NCI-H1694 treated with DMSO at 0.1 percent for 48 hours (cell line): Measurements from ENCODE around the gene HOXD8.
A peak's percentile ranks its signal among the peaks of the same experiment; 100 is the strongest.

Source experiments
- DNase-seq: peaks from one replicate; lab custom pipeline; 2025; lab: John Stamatoyannopoulos, UW

Gene HOXD8

DNA sequence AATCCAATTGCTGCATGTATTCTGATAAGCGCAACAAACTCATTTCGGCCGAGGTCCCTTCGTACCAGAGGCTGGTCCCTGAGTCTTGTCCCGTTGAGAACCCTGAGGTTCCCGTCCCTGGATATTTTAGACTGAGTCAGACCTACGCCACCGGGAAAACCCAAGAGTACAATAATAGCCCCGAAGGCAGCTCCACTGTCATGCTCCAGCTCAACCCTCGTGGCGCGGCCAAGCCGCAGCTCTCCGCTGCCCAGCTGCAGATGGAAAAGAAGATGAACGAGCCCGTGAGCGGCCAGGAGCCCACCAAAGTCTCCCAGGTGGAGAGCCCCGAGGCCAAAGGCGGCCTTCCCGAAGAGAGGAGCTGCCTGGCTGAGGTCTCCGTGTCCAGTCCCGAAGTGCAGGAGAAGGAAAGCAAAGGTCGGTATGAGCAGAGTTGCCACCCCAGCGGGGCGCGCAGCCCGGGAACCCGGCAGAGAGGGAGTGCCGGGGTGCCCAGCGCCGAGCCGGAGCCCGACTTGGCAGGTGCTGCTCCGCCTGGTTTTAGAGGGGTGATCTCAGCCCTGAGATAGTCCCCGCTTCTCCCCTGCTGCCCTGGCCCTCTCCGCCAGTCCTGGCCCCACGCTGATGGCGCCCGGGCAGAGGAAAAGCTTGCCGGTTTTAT, 12.2 kb upstream of the HOXD8 start:
- DNase-seq: no peak

DNA sequence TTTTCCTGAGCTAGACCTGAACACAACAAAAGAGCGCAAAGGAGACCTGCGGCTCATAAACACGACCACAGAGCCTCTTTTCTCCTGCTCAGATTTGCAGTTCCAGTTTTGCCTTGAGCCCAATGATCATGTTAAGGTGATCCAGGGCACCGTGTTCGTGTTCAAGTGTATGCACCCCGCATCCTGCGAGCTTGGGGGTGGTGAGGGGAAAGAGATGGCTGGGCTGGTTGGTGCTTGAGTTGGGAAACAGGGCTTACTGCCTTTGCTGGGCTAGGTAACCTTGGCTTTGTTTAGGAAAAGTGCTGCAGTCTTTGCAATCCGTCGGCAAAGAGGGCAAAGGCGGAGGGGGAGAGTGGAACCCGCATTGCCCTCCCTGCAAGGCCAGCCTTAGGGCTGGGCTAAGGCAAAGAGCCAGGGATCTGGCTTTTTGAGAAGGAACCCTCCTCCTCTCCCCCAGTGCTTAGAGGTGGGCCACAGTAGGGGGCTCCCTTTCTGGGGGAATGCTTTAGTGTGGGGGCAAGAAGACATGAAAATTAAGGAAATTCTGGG, 11.6 kb upstream of the HOXD8 start:
- no peak for DNase-seq

DNA sequence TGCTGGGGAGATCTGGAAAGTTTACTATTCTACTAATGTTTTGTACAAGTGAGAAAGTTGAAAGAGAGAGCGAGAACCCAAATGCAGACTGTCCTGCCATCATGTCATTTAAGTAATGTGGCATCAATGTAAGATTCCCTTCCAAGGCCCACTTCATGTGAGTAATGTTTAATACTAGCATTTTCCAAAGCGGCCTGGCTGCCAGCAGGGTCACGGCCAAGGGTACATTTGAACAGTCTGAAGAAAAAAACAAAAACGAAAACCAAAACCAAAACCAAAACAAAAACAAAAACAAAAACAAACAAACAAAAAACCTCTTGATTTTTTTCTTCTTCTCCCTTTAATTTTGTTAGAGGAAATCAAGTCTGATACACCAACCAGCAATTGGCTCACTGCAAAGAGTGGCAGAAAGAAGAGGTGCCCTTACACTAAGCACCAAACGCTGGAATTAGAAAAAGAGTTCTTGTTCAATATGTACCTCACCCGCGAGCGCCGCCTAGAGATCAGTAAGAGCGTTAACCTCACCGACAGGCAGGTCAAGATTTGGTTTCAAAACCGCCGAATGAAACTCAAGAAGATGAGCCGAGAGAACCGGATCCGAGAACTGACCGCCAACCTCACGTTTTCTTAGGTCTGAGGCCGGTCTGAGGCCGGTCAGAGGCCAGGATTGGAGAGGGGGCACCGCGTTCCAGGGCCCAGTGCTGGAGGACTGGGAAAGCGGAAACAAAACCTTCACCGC, 10.7 kb upstream of the HOXD8 start:
- DNase-seq: peak; percentile 5

DNA sequence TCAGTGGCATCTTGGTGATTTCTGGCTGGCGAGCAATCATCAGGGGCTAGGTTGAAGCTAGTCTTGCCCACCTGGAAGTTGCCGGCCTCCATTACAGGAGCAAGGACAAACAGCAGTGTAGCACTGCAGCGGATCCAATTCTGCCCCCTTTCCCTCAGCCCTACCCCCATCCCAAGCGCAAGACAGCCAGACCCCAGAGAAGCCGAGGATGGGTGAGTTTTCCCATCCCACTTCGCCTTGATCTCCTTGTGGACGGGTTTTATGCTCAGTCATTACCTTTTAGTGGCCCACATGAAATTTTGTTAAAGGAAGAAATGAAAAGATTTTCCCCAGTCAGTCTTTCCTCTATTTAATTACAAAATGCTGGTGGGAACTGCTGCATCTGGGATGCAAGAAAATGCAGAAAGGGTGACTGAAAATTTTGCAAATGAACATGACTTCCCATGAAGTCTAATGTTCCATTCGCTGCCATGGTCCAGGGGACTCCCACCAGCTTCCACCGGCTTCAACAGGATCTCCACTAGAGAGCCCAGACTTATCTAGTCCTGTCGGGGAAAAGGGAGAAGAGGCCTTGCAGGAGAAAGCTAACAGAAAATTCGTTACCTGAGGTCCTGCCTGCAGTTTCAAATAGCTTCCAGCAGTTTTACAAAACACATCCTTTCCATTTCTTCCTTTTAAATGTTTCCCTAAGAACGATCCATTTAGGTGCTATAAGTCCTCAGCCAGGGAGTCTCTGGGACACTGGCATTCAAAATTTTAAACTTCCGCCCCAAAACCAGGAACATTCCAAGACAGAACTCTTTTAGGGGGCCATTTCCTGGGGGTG, 8.9 kb upstream of the HOXD8 start:
- no peak for DNase-seq

DNA sequence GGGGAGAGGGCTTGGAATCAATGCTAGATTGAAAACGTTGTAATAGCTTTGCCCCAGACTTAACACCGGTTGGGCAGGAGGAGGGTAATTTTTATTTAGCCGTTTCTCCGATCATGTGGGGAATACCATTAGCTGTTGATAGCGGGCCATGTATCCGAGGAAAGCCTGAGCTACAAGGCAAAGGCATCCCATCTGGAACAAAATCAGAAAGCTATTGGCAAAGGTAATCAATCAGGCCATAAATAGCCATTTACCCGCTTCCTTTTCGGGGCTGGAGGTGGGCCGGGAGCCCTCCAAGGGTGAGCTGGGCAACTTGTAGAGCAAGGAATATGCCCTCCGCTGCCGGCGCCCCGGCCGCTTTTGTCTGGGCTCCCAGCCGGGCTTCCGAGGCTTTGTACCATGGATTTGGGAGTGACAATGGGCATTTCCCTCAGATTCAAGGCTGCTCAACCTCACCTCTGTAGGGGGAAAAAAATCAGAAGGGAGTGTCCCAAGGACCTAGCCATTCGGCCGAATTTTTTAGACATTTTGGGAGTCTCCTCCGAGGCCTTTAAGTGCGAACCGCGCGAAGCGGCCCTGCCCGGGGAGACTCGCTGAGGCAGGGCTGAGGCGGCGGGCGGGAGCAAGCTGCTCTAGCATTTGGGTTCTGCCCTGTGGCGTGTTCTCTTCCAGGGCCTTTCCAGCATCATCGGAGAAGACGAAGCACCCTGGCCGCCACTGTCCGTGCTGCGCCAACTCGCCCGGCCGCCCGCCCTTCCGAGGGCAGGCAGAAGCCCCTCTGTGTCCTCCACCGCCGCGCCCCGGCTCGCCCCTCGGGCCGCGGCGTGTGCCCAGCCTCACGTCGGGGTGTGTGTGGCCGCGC, 8.1 kb upstream of the HOXD8 start:
- no peak for DNase-seq

DNA sequence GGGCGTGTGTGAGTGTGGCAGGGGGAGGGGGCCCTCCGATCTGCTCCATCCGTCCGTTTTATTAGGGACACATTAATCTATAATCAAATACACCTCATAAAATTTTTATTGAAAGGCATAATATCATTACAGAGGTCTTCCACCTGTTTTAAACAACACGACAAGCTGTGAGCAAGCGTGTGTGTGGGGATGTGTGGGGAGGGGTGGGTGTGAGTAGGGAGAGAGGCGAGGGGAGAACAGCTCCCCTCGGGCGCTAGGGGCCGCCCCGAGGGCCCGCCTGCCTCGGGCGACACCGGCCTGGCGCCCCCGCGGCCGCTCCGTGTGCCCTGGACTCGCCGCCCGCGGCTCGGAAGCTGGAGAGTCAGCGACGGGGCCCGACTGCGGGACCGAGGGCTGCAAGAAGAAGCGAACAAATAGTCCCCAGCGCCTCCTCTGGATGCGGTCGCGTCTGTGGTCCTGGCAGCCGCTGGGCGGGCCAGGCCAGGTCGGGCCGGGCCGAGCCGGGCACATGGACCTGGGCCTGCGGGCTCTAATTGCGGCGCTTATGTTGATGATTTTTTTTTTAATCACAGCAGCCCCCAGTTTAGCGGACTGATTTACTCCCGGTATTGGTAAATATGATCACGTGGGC, 7.3 kb upstream of the HOXD8 start:
- DNase-seq: no peak

DNA sequence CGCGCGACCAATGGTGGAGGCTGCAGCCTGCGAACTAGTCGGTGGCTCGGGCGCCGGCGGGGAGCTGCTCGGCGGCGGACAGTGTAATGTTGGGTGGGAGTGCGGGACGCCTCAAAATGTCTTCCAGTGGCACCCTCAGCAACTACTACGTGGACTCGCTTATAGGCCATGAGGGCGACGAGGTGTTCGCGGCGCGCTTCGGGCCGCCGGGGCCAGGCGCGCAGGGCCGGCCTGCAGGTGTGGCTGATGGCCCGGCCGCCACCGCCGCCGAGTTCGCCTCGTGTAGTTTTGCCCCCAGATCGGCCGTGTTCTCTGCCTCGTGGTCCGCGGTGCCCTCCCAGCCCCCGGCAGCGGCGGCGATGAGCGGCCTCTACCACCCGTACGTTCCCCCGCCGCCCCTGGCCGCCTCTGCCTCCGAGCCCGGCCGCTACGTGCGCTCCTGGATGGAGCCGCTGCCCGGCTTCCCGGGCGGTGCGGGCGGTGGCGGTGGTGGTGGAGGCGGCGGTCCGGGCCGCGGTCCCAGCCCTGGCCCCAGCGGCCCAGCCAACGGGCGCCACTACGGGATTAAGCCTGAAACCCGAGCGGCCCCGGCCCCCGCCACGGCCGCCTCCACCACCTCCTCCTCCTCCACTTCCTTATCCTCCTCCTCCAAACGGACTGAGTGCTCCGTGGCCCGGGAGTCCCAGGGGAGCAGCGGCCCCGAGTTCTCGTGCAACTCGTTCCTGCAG, 6.7 kb upstream of the HOXD8 start, which contains the start of gene HOXD9:
Gene HOXD9 (plus strand): TSS at position 37 of the 728 bp plus-strand sequence. CDS start 50 bp downstream, at position 87.
- DNase-seq: no peak

DNA sequence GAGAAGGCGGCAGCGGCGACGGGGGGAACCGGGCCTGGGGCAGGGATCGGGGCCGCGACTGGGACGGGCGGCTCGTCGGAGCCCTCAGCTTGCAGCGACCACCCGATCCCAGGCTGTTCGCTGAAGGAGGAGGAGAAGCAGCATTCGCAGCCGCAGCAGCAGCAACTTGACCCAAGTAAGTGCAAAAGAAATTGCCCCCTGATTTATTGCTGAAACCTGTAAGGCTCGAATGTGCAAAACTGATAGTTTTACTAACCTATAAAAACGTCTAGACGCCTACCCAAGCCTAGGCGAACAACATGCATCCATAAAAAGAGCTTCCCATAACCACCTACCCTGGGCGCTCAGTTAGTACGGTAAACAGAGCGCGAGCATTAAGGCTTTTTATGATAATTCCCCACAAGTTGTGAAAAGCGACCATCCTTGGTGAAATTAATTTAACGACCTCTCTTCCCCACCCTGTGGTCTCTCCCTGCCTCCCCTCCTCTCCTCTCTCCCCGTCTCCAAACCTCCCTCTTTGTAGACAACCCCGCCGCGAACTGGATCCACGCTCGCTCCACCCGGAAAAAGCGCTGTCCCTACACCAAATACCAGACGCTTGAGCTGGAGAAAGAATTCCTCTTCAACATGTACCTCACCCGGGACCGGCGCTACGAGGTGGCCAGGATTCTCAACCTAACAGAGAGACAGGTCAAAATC, 5.9 kb upstream of the HOXD8 start:
- DNase-seq: no peak

DNA sequence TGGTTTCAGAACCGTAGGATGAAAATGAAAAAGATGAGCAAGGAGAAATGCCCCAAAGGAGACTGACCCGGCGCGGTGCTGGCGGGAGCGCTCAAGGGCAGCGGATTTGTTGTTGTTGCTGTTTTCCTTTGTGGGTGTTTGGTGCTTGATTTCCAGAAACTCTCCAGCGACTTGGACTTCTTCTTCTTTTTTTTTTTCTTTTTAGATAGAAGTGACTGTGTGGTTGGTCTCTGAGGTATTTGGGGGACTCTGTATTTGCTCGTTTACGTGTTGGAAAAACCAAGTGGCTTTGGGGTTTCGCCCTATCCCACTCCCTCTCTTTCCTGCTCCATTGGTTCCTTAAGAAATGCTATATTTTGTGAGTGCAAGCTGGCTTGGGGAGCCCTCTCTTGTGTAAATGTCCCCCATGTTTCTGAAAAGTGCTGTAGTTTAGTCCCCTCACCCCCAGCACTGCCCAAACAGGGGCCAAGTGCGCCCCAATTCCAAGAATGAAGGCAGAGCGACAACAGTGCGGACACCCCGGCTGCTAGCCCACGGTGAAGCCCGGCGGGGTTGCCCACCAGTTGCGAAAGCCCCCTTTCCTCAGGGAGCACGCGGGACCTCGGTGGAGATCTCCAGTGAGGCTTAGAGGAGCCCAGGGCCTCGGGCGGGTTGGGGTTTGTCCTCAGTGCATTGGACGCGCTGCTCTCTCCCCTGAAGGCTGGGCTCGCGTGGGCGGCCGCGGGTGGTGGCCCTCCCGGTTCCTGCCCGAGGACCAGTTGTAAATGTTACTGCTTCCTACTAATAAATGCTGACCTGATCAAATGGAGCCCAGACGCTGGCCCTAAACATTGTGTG, 5.2 kb upstream of the HOXD8 start:
- DNase-seq: no peak

DNA sequence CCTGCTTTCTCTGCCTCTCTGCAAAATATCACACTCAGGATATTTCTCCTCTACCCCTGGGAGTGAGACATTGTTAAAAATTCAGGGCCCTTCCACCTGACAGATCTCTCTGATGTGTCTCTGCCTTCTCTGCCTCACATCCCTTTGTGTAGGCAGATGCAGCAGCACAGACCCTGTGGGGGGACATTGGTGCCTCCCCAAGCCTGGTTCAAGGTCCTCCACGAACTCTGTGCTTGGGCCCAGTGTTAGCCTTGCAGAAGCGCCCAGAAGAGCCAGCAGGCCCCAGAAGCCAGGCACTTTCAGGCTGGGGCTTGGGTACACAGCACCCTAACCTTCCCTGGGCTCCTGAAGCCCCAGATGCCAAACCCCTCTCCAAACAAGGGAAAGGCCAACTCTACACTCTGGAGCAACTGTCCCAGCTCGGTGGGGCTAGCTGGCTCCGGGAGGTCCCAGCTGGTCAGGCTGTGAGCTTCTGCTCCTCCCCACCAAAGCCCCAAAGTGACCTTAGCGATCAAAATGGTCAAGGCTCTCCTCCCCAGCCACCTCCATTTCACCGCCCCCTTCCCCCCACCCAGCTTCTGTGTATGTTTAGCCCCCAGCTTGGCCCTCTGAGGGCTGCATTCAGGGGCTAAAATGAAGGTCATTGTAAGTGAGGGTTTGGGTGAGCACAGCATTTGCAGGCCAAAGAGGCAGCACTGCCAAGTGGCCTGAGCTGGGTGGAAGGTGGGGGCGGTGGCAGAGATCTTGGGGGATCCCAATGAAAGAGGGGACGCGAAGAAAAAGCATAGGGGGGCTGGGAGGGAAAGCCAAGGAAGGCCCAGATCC, 4.3 kb upstream of the HOXD8 start:
- no peak for DNase-seq

DNA sequence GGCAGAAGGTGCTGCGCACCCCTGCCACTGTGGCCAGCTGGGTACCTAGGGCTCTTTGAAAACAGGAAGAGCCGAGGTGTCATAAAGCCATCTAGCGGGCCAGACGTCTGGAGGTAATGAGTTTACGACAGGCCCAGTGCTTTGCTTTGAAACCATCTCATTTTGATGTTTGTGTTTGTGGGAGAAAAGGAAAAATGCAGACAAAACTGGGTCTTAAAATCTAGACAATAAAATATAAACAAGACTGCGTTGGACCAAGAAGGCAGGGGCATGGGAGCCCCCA, 3.8 kb upstream of the HOXD8 start:
- DNase-seq: no peak

DNA sequence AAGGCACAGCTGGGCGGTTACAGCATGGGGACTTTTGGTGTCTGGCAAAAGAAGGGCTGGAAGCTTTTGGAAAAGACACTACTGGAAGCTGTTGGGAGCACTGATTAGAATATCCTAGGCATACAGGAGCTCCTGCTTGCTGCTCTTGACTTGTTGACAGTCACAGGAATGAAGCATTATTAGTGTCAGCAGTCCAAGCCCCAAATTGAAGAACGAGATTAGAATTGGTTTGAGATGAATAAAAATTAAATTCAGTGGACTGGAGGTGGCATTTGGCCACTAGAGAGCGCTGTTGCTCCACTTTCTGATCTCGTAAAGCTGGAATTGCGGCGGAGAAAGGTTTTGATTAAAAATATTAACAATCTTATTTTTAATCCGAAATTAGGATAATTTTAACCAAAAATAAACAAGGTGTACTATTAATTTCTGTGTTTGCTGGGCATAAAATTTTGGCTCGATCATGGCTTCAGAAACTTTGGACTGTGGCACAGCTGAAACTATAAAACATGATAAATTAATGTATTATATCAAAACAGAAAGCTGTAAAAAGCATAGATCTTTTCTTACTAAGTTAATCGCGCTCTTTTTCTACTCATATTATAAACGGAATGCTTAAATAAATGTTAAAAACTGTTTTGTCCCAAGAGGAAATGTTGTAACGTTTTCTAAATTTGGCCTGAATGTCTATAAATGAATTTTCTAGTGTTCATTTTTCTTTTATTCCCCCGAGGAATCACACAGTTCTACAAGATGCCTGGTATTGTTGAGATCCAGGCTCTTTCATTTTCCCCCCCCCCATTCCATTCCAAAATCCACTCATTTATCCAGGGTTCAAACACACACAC, 2.4 kb upstream of the HOXD8 start:
- peak; percentile 60 for DNase-seq

DNA sequence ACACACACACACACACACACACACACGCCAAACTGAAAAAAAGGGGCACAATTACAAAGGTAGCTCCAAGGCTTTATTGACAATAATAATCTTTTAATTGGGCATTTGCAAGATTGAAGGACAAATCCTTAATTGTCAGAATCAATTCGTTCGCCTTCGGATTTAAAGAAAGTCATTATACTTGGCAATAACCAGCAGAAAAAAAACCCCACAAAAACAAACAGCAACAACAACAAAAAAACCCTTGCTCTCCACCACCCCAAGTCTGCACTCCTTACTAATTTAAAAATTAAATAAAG, 1.8 kb upstream of the HOXD8 start:
- DNase-seq: no peak

DNA sequence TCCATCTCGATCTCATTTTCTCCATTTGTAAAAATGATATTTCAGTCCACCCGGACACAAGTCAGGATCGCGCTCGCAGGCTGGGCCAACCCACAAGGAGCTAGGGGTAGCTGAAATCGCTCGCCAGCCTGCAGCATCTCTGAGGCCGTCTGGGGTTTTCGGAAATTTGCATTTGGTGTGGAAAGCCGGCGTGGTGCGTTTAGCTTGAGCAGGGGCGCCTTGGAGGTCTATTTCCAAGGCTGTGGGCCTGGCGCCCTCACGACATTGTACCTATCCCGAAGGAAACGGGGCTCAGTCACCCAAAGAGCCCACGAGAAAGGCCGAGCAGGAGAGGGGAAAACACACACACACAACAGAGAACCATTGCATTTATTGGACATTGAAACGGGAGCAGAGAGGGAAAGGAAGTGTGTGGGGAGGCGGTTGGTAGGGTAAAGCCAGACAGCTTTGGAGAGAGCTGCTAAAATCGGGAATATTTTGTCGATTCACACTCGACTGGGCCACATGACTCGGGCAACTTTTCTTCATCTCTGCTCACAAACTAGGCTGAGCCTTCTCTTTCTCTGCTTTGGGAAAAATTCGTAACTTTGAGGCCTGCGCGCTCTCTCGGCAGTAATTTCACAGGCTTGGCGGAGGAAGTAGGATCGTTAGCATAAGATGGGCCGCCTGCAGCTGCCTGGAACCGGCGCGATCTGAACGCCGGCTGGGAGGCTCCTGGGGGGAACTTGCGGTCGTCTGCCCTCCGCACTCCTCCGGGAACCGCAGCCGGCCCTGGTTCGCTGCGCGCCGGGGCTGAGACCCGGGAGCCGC, 1.1 kb upstream of the HOXD8 start:
- DNase-seq: peak; percentile 9

DNA sequence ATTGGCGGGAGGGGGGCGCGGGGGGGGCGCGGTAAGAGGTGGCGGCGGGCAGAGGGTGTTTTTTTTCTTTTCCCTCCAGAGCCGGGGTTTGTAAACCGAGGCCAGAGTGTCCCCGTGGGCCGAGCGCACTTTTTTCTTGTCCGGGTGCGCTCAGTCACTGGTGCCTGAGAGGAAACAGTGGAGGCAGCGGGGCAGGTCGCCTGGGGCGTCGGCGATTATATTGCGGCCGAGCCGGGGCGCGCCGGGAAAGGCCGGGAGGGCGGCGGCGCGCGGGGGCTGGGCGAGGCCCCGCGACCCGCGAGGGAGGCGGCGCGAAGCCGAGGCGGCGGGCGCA, 275 bp downstream of the HOXD8 start:
- peak; percentile 53 for DNase-seq

DNA sequence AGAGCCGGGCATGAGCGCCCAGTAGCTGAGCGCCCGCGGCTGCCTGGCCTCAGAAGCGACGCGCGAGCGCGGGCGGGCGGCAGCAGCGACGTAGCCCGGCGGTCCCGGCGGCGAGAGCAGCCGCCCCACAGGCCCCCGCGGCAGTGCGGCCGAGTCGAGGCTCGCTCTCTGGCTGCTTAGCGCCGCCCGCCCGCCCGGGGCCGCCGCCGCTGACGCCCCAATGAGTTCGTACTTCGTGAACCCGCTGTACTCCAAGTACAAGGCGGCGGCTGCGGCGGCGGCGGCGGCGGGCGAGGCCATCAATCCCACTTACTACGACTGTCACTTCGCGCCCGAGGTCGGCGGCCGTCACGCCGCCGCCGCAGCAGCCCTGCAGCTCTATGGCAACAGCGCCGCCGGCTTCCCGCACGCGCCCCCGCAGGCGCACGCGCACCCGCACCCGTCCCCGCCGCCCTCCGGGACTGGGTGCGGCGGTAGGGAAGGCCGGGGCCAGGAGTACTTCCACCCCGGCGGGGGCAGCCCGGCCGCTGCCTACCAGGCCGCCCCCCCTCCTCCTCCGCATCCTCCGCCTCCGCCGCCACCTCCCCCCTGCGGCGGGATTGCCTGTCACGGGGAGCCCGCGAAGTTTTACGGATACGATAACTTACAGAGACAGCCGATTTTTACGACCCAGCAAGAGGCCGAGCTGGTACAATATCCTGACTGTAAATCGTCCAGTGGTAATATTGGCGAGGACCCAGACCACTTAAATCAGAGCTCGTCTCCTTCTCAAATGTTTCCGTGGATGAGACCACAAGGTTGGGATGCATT, 847 bp downstream of the HOXD8 start:
- DNase-seq: peak; percentile 53
